Endothelial cell of umbilical vein (primary cell): ENCODE measurements around the gene DAAM1. TPM values are rescaled to one million over a fixed set of nuclear protein-coding genes. Genes with fewer than 3 reads are reported as not detected.

Experiments
- BruUV-seq: library from RNA; stranded (reverse); fragments of 400-500 nt; replicated peaks from 2 replicates; lab custom pipeline; 2021; lab: Mats Ljungman, UMichigan
- CTCF ChIA-PET: fragments of 300-600, 350-600 bp; sonication (Branson Sonifier 250); formaldehyde crosslinking; loops from one replicate; lab custom pipeline; 2021; ENCODE audit warnings: antibody characterized with exemption, inconsistent platforms; lab: Charles Lee
- POLR2A ChIA-PET: fragments of 300-600, 350-600 bp; sonication (Branson Sonifier 250); formaldehyde crosslinking; loops from one replicate; lab custom pipeline; 2021; ENCODE audit warnings: antibody characterized with exemption, inconsistent platforms; lab: Charles Lee
- DNase-seq: peaks from one replicate; pipeline ENCODE4 v3.0.0-alpha.2; 2011; ENCODE audit warnings: low read depth, low spot score
- FAIRE-seq: peaks from 2 replicates; lab custom pipeline; 2011; peaks lifted over from hg19 to GRCh38; lab: Jason Lieb, UNC
- H2AFZ ChIP-seq: 2 replicates; pipeline ENCODE4 v1.6.0; 2012; ENCODE audit warnings: low read depth, low read length, control low read depth, inconsistent platforms
- H3K27ac ChIP-seq: 2 replicates; pipeline ENCODE4 v1.5.1; 2011; ENCODE audit warnings: low read depth, mild to moderate bottlenecking, control low read depth, low read length, moderate library complexity; ENCODE audit not compliant: insufficient read depth
- H3K27me3 ChIP-seq, 2 experiments: 2 replicates each; pipeline versions ENCODE4 v1.6.0 to v1.6.1; 2011; ENCODE audit warnings: low read length in 2 of 2, mixed read lengths in 1 of 2; ENCODE audit not compliant: control insufficient read depth in 2 of 2, insufficient read depth in 2 of 2
- H3K36me3 ChIP-seq, 2 experiments: 2 replicates in 1 of 2; 3 replicates in 1 of 2; pipeline ENCODE4 v1.5.1; 2011; ENCODE audit warnings: low read length in 2 of 2, mild to moderate bottlenecking in 1 of 2, moderate library complexity in 1 of 2; ENCODE audit not compliant: control insufficient read depth in 2 of 2, insufficient read depth in 2 of 2; ENCODE audit errors: extremely low read depth in 1 of 2
- H3K4me1 ChIP-seq: 3 replicates; pipeline ENCODE4 v1.5.1; 2011; ENCODE audit warnings: mild to moderate bottlenecking, low read length; ENCODE audit not compliant: control insufficient read depth, insufficient read depth; ENCODE audit errors: extremely low read depth
- H3K4me2 ChIP-seq: 2 replicates; pipeline ENCODE4 v1.6.1; 2011; ENCODE audit warnings: low read length, control low read depth, mixed read lengths; ENCODE audit not compliant: insufficient read depth
- H3K4me3 ChIP-seq, 3 experiments: fragments of 200-600 bp in 1 of 3; sonication (generic), shearing (Covaris generic) in 1 of 3; replicated peaks in 1 of 3; 2 replicates each; pipeline ENCODE4 v1.5.1; 2011 to 2016; ENCODE audit warnings: control low read depth in 3 of 3, low read length in 3 of 3, mild to moderate bottlenecking in 2 of 3, inconsistent platforms in 1 of 3, low read depth in 1 of 3, moderate library complexity in 1 of 3; ENCODE audit not compliant: insufficient read depth in 1 of 3
- H3K79me2 ChIP-seq: 2 replicates; pipeline ENCODE4 v1.6.0; 2012; ENCODE audit warnings: low read length, inconsistent platforms; ENCODE audit not compliant: control insufficient read depth, insufficient read depth
- H3K9ac ChIP-seq: replicated peaks from 2 replicates; pipeline ENCODE3; 2011; ENCODE audit warnings: low read length, control low read depth; ENCODE audit not compliant: insufficient read depth; ENCODE audit errors: extremely low read depth
- H3K9me1 ChIP-seq: replicated peaks from 3 replicates; pipeline ENCODE4 v1.6.0; 2011; ENCODE audit warnings: mild to moderate bottlenecking, low read length; ENCODE audit not compliant: control insufficient read depth, insufficient read depth; ENCODE audit errors: extremely low read depth
- H3K9me3 ChIP-seq: replicated peaks from 2 replicates; pipeline ENCODE4 v1.5.1; 2012; ENCODE audit warnings: low read length, inconsistent platforms; ENCODE audit not compliant: control insufficient read depth, insufficient read depth
- H4K20me1 ChIP-seq: replicated peaks from 2 replicates; pipeline ENCODE3; 2011; ENCODE audit warnings: mild to moderate bottlenecking, low read length; ENCODE audit not compliant: control insufficient read depth, insufficient read depth; ENCODE audit errors: extremely low read depth
- CTCF ChIP-seq, 2 donors: IDR thresholded peaks; 1 replicate in 1 of 2; 2 replicates in 1 of 2; pipeline ENCODE4 v1.5.1; 2011; ENCODE audit warnings: low read length in 2 of 2, mild to moderate bottlenecking in 2 of 2, moderate library complexity in 2 of 2, control low read depth in 1 of 2, inconsistent platforms in 1 of 2, low read depth in 1 of 2; ENCODE audit not compliant: insufficient read depth in 1 of 2; ENCODE audit errors: extremely low read depth in 1 of 2
- EZH2 ChIP-seq: IDR thresholded peaks from 2 replicates; pipeline ENCODE4 v1.6.1; 2012; ENCODE audit warnings: borderline replicate concordance, low read depth, mild to moderate bottlenecking, moderate library complexity, low read length, inconsistent platforms; ENCODE audit not compliant: severe bottlenecking
- FOS ChIP-seq: IDR thresholded peaks from 2 replicates; pipeline ENCODE4 v1.6.1; 2011; ENCODE audit warnings: mild to moderate bottlenecking, low read length, moderate library complexity, borderline replicate concordance; ENCODE audit not compliant: insufficient read depth
- GATA2 ChIP-seq: IDR thresholded peaks from 2 replicates; pipeline ENCODE4 v1.7.0; 2011; ENCODE audit warnings: low read depth, mild to moderate bottlenecking, moderate library complexity, mixed read lengths, low read length; ENCODE audit not compliant: insufficient read length, insufficient read depth
- JUN ChIP-seq: IDR thresholded peaks from 2 replicates; pipeline ENCODE4 v1.6.1; 2011; ENCODE audit warnings: borderline replicate concordance, low read depth; ENCODE audit not compliant: insufficient read length, insufficient read depth
- MAX ChIP-seq: IDR thresholded peaks from 2 replicates; pipeline ENCODE4 v1.6.1; 2011; ENCODE audit not compliant: insufficient read depth, insufficient read length
- MYC ChIP-seq: IDR thresholded peaks from one replicate; pipeline ENCODE4 v1.6.1; 2011; ENCODE audit warnings: mild to moderate bottlenecking, low read depth, low read length
- POLR2A ChIP-seq: IDR thresholded peaks from 2 replicates; pipeline ENCODE4 v1.6.1; 2012; ENCODE audit warnings: low read depth, mild to moderate bottlenecking, control low read depth, low read length
- POLR2AphosphoS5 ChIP-seq: IDR thresholded peaks from 2 replicates; pipeline ENCODE4 v1.6.1; 2012; ENCODE audit warnings: low read depth, mild to moderate bottlenecking, control low read depth, low read length, moderate library complexity; ENCODE audit not compliant: insufficient read depth
- dilution Hi-C: fragments of 300-500 bp; cut with MboI; formaldehyde crosslinking; loops from one replicate; pipeline ENCODE4 v1.15.0; 2019; ENCODE audit warnings: low sequenced_read_pairs; ENCODE audit not compliant: extremely low pct_ligation_motif_present
- intact Hi-C: fragments of 100-400 bp; cut with micrococcal nuclease; formaldehyde crosslinking; loops from one replicate; pipeline ENCODE4 v1.10.0; 2022
- polyA plus RNA-seq, 4 experiments: library from polyadenylated mRNA; depleted of rRNA in 3 of 4; stranded (reverse) in 3 of 4; unstranded in 1 of 4; fragments of >200 nt; gene quantifications; 2 replicates each; pipeline versions ENCODE4 v1.2.1 to v1.2.3, GENCODE V29; 2011 to 2012; ENCODE audit warnings: missing spikeins in 1 of 4
- total RNA-seq: library from RNA; stranded (reverse); gene quantifications from 2 replicates; pipeline ENCODE4 v1.2.3, GENCODE V29; 2021

Gene DAAM1
- total and polyA plus RNA-seq, 2 donors (not counting 3 experiments of a cell fraction or from before 2014, with no cell fraction given) = 10.2 to 25.3 TPM

- Histone ChIP-seq H3K9ac (no peak overlapping the region), H3K79me2 (no peaks in the 10 kb centered on the region), H2AFZ (no peak overlapping the region), H3K4me2 (no peak overlapping the region), H4K20me1 (no peaks in the 10 kb centered on the region), H3K27me3 (no peaks in the 10 kb centered on the region), H3K9me1 (no peaks in the 10 kb centered on the region), H3K4me1 (peaks cover 19% of the 10 kb centered on the region), H3K9me3 (no peaks in the 10 kb centered on the region), H3K4me3 (no peak overlapping the region), H3K27ac (no peak overlapping the region), H3K36me3 (peaks cover 0 to 6% of the 10 kb centered on the region in 2 experiments)
- ChIA-PET POLR2A (no interaction called here), CTCF (interaction anchor here (0.8 to 0.9 kb wide), 2 partner anchors 10 to 13 kb away, joined by 3 read pairs; no protein-coding TSS in a partner anchor)
- TF ChIP-seq MYC = no peak
- TF ChIP-seq FOS = no peak
- BruUV-seq = no TSS peak
- dilution Hi-C loops (no loop called here), intact Hi-C loops (no loop called here)
- FAIRE-seq (no peak), DNase-seq (no peak)
Observed at GRCh38 chr14:59296508-59296907, 108.0 kb downstream of the DAAM1 start.

- Histone ChIP-seq H3K27me3 (no peaks in the 10 kb centered on the region), H2AFZ (no peak overlapping the region), H3K9ac (no peak overlapping the region), H3K9me3 (no peaks in the 10 kb centered on the region), H3K9me1 (no peaks in the 10 kb centered on the region), H3K4me1 (peaks cover 15% of the 10 kb centered on the region), H3K4me3 (no peak overlapping the region), H3K4me2 (no peak overlapping the region), H3K27ac (no peak overlapping the region), H4K20me1 (no peaks in the 10 kb centered on the region), H3K36me3 (peaks cover 0 to 2% of the 10 kb centered on the region in 2 experiments), H3K79me2 (no peaks in the 10 kb centered on the region)
- intact Hi-C loops (no loop called here), dilution Hi-C loops (no loop called here)
- no peak for FAIRE-seq
- CTCF ChIA-PET = interaction anchor here (0.8 to 0.9 kb wide), 2 partner anchors 10 to 13 kb away, joined by 3 read pairs; no protein-coding TSS in a partner anchor
- POLR2A ChIA-PET = no interaction called here
- no peak for TF ChIP-seq CTCF (IDR thresholded peaks at IDR 0.05; ENCODE audit: extremely low read depth in 1 of 2, insufficient read depth in 1 of 2, low read depth in 1 of 2, low read length in 2 of 2)
- TF ChIP-seq FOS = no peak
- TF ChIP-seq POLR2A = no peak
- TF ChIP-seq GATA2 = no peak
- no peak for TF ChIP-seq EZH2
- no peak for TF ChIP-seq JUN
- TF ChIP-seq MAX = no peak
- no peak for TF ChIP-seq POLR2AphosphoS5
- no peak for TF ChIP-seq MYC
- no peak for DNase-seq
- no TSS peak for BruUV-seq
Observed at GRCh38 chr14:59297071-59297776, 108.8 kb downstream of the DAAM1 start.
